Fibroblast of lung (primary cell): ENCODE results near the gene TEAD2.

Experiments
- CTCF ChIP-seq, 2 donors: IDR thresholded peaks in 1 of 2; conservative IDR thresholded peaks in 1 of 2; 1 replicate in 1 of 2; 2 replicates in 1 of 2; pipeline ENCODE4 v1.5.1; 2011 to 2012; ENCODE audit warnings: low read length in 2 of 2, control low read depth in 1 of 2, inconsistent platforms in 1 of 2, low read depth in 1 of 2, mild to moderate bottlenecking in 1 of 2
- EZH2 ChIP-seq: IDR thresholded peaks from 2 replicates; pipeline ENCODE4 v1.5.1; 2012; ENCODE audit warnings: low read length, control low read depth, mild to moderate bottlenecking; ENCODE audit errors: missing control alignments

GRCh38 chr19:49324801-49325576, 37.2 kb downstream of the TEAD2 start, which contains the start of gene SLC6A16:
- TF ChIP-seq CTCF (conservative IDR thresholded peaks at IDR 0.05 in 1 of 2, IDR thresholded peaks at IDR 0.05 in 1 of 2; ENCODE audit: low read depth in 1 of 2, low read length in 2 of 2) = no peak
- no peak for TF ChIP-seq EZH2
